IPS-18a (cell line): ENCODE results near the gene SH3RF3.

Experiments
- H3K27ac ChIP-seq: one replicate; pipeline ENCODE4 v1.5.1; 2013; ENCODE audit warnings: low read length
- H3K27me3 ChIP-seq: one replicate; pipeline ENCODE4 v1.6.1; 2013; ENCODE audit warnings: mild to moderate bottlenecking, low read length; ENCODE audit not compliant: control insufficient read depth, insufficient read depth
- H3K36me3 ChIP-seq: one replicate; pipeline ENCODE4 v1.6.1; 2013; ENCODE audit warnings: low read depth, low read length; ENCODE audit not compliant: control insufficient read depth
- H3K4me1 ChIP-seq: one replicate; pipeline ENCODE4 v1.6.1; 2013; ENCODE audit warnings: low read depth, low read length; ENCODE audit not compliant: control insufficient read depth
- H3K4me3 ChIP-seq: one replicate; pipeline ENCODE4 v1.5.1; 2013; ENCODE audit warnings: low read length
- H3K9ac ChIP-seq: one replicate; pipeline ENCODE4 v1.6.1; 2013; ENCODE audit warnings: mild to moderate bottlenecking, low read length, moderate library complexity
- H3K9me3 ChIP-seq: one replicate; pipeline ENCODE4 v1.6.1; 2013; ENCODE audit warnings: low read depth, low read length; ENCODE audit not compliant: control insufficient read depth

Gene SH3RF3

GRCh38 chr2:109497911-109498870 is 369.2 kb downstream of the SH3RF3 start:
- H3K36me3 ChIP-seq = no peaks in the 10 kb centered on the region
- H3K27ac ChIP-seq = no peak overlapping the region
- no peak overlapping the region for H3K9ac ChIP-seq
- no peaks in the 10 kb centered on the region for H3K27me3 ChIP-seq
- no peak overlapping the region for H3K4me3 ChIP-seq
- H3K9me3 ChIP-seq = no peaks in the 10 kb centered on the region
- no peaks in the 10 kb centered on the region for H3K4me1 ChIP-seq

GRCh38 chr2:109498906-109499305 is 369.9 kb downstream of the SH3RF3 start:
- H3K9ac ChIP-seq = no peak overlapping the region
- H3K27me3 ChIP-seq = no peaks in the 10 kb centered on the region
- no peaks in the 10 kb centered on the region for H3K4me1 ChIP-seq
- H3K36me3 ChIP-seq = no peaks in the 10 kb centered on the region
- H3K9me3 ChIP-seq = no peaks in the 10 kb centered on the region
- H3K4me3 ChIP-seq = no peak overlapping the region
- H3K27ac ChIP-seq = no peak overlapping the region

GRCh38 chr2:109499566-109499965 is 370.6 kb downstream of the SH3RF3 start:
- H3K4me3 ChIP-seq = no peak overlapping the region
- H3K4me1 ChIP-seq = no peaks in the 10 kb centered on the region
- H3K27me3 ChIP-seq = no peaks in the 10 kb centered on the region
- no peak overlapping the region for H3K27ac ChIP-seq
- no peak overlapping the region for H3K9ac ChIP-seq
- no peaks in the 10 kb centered on the region for H3K36me3 ChIP-seq
- no peaks in the 10 kb centered on the region for H3K9me3 ChIP-seq

- no peak overlapping the region for H3K27ac ChIP-seq
- no peak overlapping the region for H3K9ac ChIP-seq
- no peaks in the 10 kb centered on the region for H3K4me1 ChIP-seq
- H3K9me3 ChIP-seq = no peaks in the 10 kb centered on the region
- H3K4me3 ChIP-seq = no peak overlapping the region
- H3K36me3 ChIP-seq = no peaks in the 10 kb centered on the region
- H3K27me3 ChIP-seq = no peaks in the 10 kb centered on the region
Measured at GRCh38 chr2:109500910-109501309, 371.9 kb downstream of the SH3RF3 start.

GRCh38 chr2:109501461-109501860 is 372.5 kb downstream of the SH3RF3 start:
- H3K9ac ChIP-seq = no peak overlapping the region
- H3K9me3 ChIP-seq = no peaks in the 10 kb centered on the region
- no peak overlapping the region for H3K4me3 ChIP-seq
- H3K27me3 ChIP-seq = no peaks in the 10 kb centered on the region
- no peak overlapping the region for H3K27ac ChIP-seq
- no peaks in the 10 kb centered on the region for H3K4me1 ChIP-seq
- no peaks in the 10 kb centered on the region for H3K36me3 ChIP-seq

- H3K27me3 ChIP-seq = no peaks in the 10 kb centered on the region
- H3K4me3 ChIP-seq = no peak overlapping the region
- no peak overlapping the region for H3K9ac ChIP-seq
- H3K27ac ChIP-seq = no peak overlapping the region
- no peaks in the 10 kb centered on the region for H3K36me3 ChIP-seq
- H3K4me1 ChIP-seq = no peaks in the 10 kb centered on the region
- no peaks in the 10 kb centered on the region for H3K9me3 ChIP-seq
Measured at GRCh38 chr2:109503191-109503590, 374.2 kb downstream of the SH3RF3 start.

GRCh38 chr2:109507217-109507616 is 378.2 kb downstream of the SH3RF3 start:
- no peak overlapping the region for H3K9ac ChIP-seq
- H3K4me3 ChIP-seq = no peak overlapping the region
- no peaks in the 10 kb centered on the region for H3K4me1 ChIP-seq
- no peaks in the 10 kb centered on the region for H3K27me3 ChIP-seq
- H3K9me3 ChIP-seq = no peaks in the 10 kb centered on the region
- H3K27ac ChIP-seq = no peak overlapping the region
- no peaks in the 10 kb centered on the region for H3K36me3 ChIP-seq

- H3K27me3 ChIP-seq = no peaks in the 10 kb centered on the region
- no peak overlapping the region for H3K27ac ChIP-seq
- H3K4me3 ChIP-seq = no peak overlapping the region
- no peaks in the 10 kb centered on the region for H3K4me1 ChIP-seq
- H3K36me3 ChIP-seq = no peaks in the 10 kb centered on the region
- no peaks in the 10 kb centered on the region for H3K9me3 ChIP-seq
- no peak overlapping the region for H3K9ac ChIP-seq
Measured at GRCh38 chr2:109507828-109508227, 378.8 kb downstream of the SH3RF3 start.

GRCh38 chr2:109508556-109508955 is 379.6 kb downstream of the SH3RF3 start:
- Histone ChIP-seq H3K9ac (no peak overlapping the region), H3K27me3 (no peaks in the 10 kb centered on the region), H3K27ac (no peak overlapping the region), H3K4me1 (no peaks in the 10 kb centered on the region), H3K36me3 (no peaks in the 10 kb centered on the region), H3K9me3 (no peaks in the 10 kb centered on the region), H3K4me3 (no peak overlapping the region)

- Histone ChIP-seq H3K9ac (no peak overlapping the region), H3K27ac (no peak overlapping the region), H3K27me3 (no peaks in the 10 kb centered on the region), H3K4me1 (no peaks in the 10 kb centered on the region), H3K4me3 (no peak overlapping the region), H3K9me3 (no peaks in the 10 kb centered on the region), H3K36me3 (no peaks in the 10 kb centered on the region)
Measured at GRCh38 chr2:109510136-109511028, 381.4 kb downstream of the SH3RF3 start.

GRCh38 chr2:109511168-109511567 is 382.2 kb downstream of the SH3RF3 start:
- no peak overlapping the region for H3K9ac ChIP-seq
- H3K9me3 ChIP-seq = no peaks in the 10 kb centered on the region
- H3K4me1 ChIP-seq = no peaks in the 10 kb centered on the region
- no peaks in the 10 kb centered on the region for H3K36me3 ChIP-seq
- H3K27ac ChIP-seq = no peak overlapping the region
- no peaks in the 10 kb centered on the region for H3K27me3 ChIP-seq
- H3K4me3 ChIP-seq = no peak overlapping the region
